ENCODE results near the gene PKNOX2.

The PKNOX2 gene

GRCh38 chr11:125155767-125156166 lies 8.8 kb upstream of the PKNOX2 start:
- no peak for DNase-seq

GRCh38 chr11:125156346-125157117 lies 8.0 kb upstream of the PKNOX2 start:
- DNase-seq: no peak

GRCh38 chr11:125157118-125157733 lies 7.3 kb upstream of the PKNOX2 start:
- DNase-seq: no peak

DNA sequence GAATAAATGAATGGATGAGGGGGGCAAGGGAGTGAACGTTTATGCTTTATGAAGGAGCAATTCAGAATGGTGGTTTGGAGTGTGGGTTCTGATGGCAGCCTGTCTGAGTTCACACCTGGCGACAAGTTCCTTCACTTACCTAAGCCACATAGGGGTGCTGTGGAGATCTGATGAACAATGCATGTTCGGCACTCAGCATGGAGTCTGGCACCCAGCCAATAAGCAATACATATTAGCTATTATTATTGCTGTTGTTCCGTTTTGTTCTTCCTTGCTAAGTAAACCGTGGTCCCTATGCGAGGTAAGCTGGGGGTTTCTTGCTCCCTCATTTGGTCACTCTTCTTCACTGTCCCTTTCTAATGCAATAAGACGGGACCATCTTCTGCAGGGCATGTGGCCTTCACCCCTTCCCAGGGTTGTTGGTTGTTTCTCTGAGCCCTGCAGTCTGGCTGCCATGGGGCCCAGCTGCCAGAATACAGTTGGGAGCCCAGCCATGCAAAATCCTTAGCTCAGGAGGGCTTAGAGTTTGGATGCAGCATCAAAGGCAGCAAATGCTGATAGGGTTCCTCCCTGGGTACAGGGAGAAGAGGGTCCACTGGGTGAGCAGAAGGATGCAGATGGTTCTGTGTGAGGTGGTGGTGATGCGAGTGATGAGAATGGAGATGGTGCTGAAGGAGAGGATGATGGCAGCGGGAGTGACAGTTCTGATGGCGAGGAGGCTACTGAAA lies 6.4 kb upstream of the PKNOX2 start:
- DNase-seq: no peak

GRCh38 chr11:125162743-125163142 lies 1.8 kb upstream of the PKNOX2 start:
- no peak for DNase-seq

- DNase-seq: no peak
Observed at GRCh38 chr11:125163431-125164063, 1.0 kb upstream of the PKNOX2 start.

DNA sequence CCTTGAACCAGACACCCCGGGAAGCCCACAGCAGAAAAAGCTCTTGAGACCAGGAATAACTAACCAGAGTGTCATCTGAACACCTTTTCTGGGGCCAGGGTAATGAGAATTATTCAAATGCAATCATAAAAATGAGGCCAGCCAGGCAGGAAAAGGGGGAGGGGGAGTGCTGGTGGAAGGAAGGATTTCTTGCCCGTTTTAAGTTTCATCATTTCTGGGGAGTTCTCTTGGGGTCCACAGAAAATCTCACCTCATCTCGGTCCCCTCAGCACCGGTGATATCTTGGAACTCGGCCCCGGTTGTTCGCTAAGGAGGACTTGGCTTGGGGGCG lies 495 bp upstream of the PKNOX2 start:
- DNase-seq: no peak

DNA sequence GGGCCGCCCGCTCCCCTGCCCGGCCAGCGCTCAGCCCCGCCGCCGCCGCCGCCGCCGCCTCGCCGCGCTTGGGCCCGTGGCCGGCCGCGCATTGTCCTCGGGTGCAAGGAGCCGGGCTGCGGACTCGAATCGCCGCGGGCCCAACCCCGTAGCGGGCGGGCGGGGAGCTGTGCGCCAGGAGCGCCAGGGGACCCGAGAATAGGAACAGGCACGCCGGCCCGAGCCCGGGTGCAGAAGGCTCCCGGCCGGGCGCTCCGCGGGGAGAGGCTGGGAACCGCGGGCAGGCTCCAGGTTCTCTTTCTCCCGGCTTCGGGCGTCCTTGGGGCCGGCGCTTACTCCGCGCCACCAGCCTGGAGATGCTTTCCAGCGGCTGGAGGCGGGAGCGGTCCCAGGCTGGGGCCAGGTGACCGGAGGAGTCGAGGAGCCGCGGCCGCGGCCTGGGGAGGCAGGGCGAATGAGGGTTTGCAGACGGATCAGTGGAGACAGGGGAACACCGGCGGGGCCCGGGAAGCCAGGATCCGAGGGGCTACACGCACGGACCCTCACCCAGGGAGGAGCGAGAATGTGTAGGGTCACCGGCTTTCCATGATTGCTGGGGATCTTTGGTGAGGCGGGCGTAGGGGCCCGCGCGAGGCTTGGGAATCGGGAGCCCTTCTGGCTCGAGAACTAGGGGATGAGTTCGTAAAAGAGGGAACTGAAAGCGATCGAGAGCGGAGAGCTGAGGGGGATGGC lies 726 bp downstream of the PKNOX2 start:
- DNase-seq: no peak

DNA sequence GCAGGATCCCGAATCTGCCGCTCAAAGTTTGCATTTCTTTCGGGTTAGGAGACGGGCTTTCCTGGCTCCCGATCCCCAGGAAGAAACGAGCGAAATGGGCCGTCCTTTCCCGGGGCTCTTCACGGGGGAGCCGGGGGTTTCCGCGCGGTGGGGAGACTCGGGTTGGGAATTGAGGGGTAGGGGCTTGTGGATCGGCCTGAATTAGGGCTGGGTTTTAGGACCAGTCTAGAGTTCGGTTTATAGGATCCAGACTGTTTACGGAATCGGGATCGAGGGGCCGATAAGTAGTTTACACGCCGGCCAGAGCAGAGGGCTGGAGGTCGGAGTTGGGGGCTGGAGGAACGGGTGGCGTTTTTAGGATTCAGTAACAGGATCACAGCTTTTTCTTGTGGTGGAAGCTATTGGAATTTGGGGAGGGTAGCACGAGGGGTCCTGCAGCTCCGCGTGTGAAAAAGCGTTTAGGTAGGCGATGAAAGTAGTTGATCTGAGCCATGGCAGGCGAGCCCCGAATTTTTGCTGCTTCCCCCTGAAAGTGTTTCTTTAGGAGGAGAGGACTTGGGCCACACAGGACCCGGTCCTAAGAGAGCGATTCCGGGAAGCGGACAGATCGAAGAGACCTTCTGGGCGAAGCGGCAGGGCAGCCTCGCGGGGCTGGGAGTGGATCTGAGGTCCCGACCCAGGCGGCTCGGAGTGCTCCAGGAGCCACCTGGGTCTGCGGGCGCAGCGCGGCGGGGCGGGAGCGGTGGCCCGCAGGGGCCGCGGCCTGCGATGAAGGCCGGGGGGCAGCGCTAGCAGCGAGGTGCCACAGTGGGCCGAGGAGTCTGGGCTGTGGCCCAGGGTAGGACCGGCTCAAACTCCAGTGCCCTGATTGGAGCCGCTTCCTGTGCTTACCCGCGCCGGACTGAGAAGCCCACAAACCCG lies 1.6 kb downstream of the PKNOX2 start:
- no peak for DNase-seq

DNA sequence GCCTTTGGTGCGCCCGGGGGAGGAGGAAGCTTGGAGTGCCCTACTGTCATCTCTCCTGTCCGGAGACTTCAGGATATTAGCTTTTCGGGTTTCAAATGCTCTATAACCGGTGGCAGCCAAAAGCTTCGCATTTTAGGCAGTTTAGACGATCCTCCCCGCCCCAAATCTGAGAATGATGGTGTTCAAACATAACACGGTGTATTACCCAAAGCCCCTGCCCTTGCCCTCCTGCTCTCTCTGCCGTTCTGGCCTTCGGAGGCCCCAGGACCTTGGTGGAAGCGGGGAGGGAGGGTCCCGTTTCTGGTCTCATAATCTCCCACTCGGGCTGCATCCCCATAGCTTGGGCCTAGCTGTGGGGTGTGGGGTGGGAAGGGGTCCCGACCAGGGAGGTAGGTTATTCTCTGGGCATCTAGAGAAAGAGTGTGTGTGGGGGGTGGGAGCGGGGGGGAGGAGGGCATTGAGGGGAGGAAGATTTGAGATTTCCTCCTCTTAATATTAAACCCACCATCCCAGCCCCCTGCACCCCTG lies 2.3 kb downstream of the PKNOX2 start:
- DNase-seq: no peak

GRCh38 chr11:125167292-125167953 lies 2.9 kb downstream of the PKNOX2 start:
- no peak for DNase-seq

DNA sequence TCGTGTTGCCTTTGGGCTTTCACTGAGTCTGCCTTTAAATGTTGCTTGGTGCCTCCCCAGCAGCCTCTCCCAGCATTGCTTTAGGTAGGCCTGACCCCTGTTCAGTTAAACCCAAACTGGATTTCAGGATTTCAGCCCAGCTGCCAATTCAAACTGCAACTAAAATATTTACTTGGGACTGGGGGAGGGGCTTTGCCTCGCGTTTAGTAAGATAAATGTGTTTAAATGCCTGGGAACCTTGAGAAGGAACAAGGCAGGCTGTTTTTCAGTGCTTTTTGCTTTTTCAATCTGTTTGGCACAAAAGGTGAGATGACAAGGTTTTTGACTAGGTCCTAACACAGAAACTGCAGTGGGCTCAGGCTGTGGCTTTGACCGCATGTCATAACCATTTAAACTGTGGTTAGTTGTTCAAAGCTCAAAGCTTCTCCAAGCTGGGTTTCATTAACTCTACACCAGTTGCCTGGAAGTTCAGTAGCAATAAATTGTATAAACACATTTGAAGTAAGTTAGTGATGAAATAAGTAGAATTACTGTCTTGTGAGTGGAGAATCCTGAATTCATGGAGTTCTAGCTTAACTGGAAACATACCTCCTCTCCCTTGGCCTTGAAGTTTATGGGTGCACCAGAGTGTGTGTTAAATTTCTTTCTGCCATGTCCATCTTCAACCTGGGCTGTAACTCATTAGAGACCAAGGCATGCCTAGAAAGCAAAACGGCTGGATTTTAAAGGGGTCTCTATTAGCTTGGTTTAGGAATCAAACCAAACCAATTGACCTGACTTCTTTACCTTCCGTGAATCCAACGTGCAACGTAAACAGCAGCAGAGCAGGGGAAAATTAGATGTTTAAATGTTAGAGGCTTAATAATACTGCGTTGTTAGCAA lies 3.6 kb downstream of the PKNOX2 start:
- no peak for DNase-seq

DNA sequence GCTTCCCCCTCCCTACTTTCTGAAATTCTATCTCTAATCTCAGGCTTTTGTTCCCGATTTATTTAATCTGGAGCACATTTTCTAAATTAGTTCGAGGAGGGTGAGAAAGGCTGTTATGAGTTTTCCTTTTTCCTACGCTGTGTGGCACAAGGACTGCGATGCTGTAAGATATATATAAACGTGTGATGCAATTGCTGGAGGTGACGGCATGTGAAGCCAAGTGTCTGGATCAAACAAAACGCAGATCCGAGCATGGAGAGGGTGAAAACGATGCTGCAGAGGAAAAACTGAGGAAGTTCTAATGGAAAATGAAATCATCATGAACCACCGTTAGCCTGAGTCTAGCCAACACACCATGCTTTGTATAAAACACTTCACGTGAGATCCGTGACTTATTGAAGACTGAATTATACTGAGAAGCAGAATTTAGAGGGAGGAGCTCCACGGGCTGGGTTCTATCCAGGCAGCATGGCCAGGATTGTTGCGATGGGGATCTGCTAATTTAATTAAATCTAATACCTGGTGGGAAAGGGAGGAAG lies 4.4 kb downstream of the PKNOX2 start:
- DNase-seq: no peak

- DNase-seq: no peak
Observed at GRCh38 chr11:125170001-125170509, 5.5 kb downstream of the PKNOX2 start.

GRCh38 chr11:125170510-125171031 lies 6.0 kb downstream of the PKNOX2 start:
- DNase-seq: no peak

DNA sequence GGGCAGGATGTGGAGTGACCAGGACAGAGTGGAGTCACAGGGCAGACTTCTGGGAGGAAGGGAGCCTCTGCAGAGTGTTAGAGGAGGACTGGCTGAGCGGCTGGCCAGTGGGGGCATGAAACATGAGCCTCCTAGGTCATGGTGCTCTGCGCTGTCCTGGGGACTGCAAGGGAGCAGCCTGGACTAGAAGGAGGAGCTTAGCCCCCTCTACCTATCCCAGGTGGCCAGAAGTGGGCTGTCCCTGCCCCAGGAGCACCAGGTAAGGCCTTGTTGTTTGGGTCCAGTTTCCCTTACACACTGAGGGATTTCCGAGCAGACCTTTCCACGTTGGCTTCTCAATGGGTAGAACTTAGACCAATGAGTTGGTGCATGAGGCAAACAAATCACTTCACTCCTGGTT lies 7.4 kb downstream of the PKNOX2 start:
- no peak for DNase-seq

DNA sequence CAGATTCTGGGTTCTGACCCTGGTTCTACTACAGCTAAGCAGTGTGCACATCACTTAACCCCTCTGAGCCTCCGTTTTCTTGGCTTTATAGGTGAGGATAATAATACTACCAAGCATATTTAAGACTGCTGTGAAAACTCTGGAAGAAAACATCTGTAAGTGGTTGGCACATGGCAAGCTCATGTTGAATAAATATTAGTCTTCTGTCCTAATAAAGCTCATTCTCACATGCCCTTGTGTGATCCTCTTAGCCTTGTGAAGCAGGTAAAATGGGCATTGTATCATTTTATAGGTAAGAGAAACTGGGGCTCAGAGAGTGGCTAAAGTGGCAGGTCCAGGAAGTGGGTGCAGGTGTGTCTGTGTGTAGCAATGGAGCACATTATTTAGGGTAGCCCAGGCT lies 8.5 kb downstream of the PKNOX2 start:
- no peak for DNase-seq

DNA sequence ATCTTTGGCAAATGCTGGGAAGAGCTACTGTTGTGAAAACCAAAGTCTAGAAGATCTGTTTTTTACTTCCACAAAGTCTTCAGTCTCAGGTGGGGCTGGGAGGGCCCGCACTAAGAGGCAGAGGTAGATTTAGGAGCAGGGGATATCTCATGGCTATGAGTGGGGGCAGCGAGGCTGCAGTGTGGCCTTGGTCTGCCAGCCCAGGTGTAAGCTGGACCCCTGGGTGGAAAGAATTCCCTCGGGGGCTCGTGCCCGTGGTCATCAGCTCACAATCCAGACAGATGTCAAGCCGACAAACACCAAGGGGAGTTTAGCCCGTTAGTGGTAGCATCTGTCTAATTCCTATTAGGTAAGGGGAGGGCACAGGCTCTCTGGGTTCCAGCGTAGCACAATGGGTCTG lies 9.0 kb downstream of the PKNOX2 start:
- DNase-seq: no peak

- DNase-seq: no peak
Observed at GRCh38 chr11:125174057-125174456, 9.5 kb downstream of the PKNOX2 start.
